ENCODE results near the gene PCBP3.
"Not testable (repeated sequence)": the region's sequence is repeated elsewhere in the genome, so short reads cannot be mapped to it uniquely, and the experiment has no call there.

The PCBP3 gene

GRCh38 chr21:45957981-45958600, 314.6 kb downstream of the PCBP3 start:
- no peak for DNase-seq

GRCh38 chr21:45959182-45959581, 315.7 kb downstream of the PCBP3 start:
- no peak for DNase-seq

- DNase-seq: no peak
These were observed 316.4 kb downstream of the PCBP3 start for GRCh38 chr21:45959779-45960390.

- not testable (repeated sequence) for DNase-seq
These were observed 317.9 kb downstream of the PCBP3 start for GRCh38 chr21:45961408-45961807.

- DNase-seq: no peak
These were observed 319.2 kb downstream of the PCBP3 start for GRCh38 chr21:45962531-45963231.

- no peak for DNase-seq
These were observed 319.7 kb downstream of the PCBP3 start for GRCh38 chr21:45963232-45963570.

GRCh38 chr21:45964649-45965048, 321.1 kb downstream of the PCBP3 start:
- DNase-seq: peak; percentile 16

- DNase-seq: no peak
These were observed 321.7 kb downstream of the PCBP3 start for GRCh38 chr21:45965084-45965809.

GRCh38 chr21:45966791-45967394, 323.4 kb downstream of the PCBP3 start:
- DNase-seq: no peak

- no peak for DNase-seq
These were observed 326.6 kb downstream of the PCBP3 start for GRCh38 chr21:45969921-45970673.

- DNase-seq: peak; percentile 1
These were observed 327.4 kb downstream of the PCBP3 start for GRCh38 chr21:45970674-45971615.

GRCh38 chr21:45971616-45972352, 328.3 kb downstream of the PCBP3 start:
- DNase-seq: no peak

GRCh38 chr21:45972353-45972715, 328.8 kb downstream of the PCBP3 start:
- no peak for DNase-seq

- DNase-seq: no peak
These were observed 329.4 kb downstream of the PCBP3 start for GRCh38 chr21:45972716-45973474.

- DNase-seq: peak; percentile 44
These were observed 330.0 kb downstream of the PCBP3 start for GRCh38 chr21:45973475-45974072.

GRCh38 chr21:45974073-45975019, 330.8 kb downstream of the PCBP3 start:
- peak; percentile 3 for DNase-seq

- no peak for DNase-seq
These were observed 331.6 kb downstream of the PCBP3 start for GRCh38 chr21:45975020-45975666.
